Right atrium auricular region (tissue), 2 donors: ENCODE data around the gene ZNF280B. TPM values are rescaled to one million over a fixed set of nuclear protein-coding genes. Genes with fewer than 3 reads are reported as not detected.

Experiments used
- DNase-seq: peaks from one replicate; pipeline ENCODE4 v3.0.0-alpha.2; 2019; ENCODE audit warnings: low spot score
- H3K27ac ChIP-seq, 2 donors: fragments of 200-600 bp; sonication (generic); 1 replicate in 1 of 2; 2 replicates in 1 of 2; pipeline ENCODE4 v1.5.1; 2016 to 2019
- H3K27me3 ChIP-seq, 2 donors: fragments of 200-600 bp; sonication (generic); one replicate each; pipeline versions ENCODE4 v1.5.1 to v1.6.0; 2017 to 2019
- H3K36me3 ChIP-seq: fragments of 200-600 bp; sonication (generic); one replicate; pipeline ENCODE4 v1.5.1; 2016
- H3K4me1 ChIP-seq, 2 donors: fragments of 200-600 bp; sonication (generic); one replicate each; pipeline versions ENCODE4 v1.5.1 to v1.6.0; 2017 to 2019
- H3K4me3 ChIP-seq, 2 donors: fragments of 200-600 bp; sonication (generic); 1 replicate in 1 of 2; 2 replicates in 1 of 2; pipeline ENCODE4 v1.5.1; 2017 to 2019; ENCODE audit warnings: mild to moderate bottlenecking in 1 of 2, moderate library complexity in 1 of 2
- H3K9me3 ChIP-seq, 2 donors: fragments of 200-600 bp; sonication (generic); one replicate each; pipeline ENCODE4 v1.5.1; 2019
- CTCF ChIP-seq, 2 donors: fragments of 200-600 bp; sonication (generic); IDR thresholded peaks; one replicate each; pipeline ENCODE4 v1.5.1; 2019; ENCODE audit warnings: antibody characterized with exemption in 2 of 2
- total RNA-seq, 2 donors: library from RNA; depleted of rRNA; stranded (reverse); fragments of >200 nt; gene quantifications; one replicate each; pipeline ENCODE4 v1.1.0, GENCODE V29; 2016

ZNF280B gene
- total RNA-seq, 2 donors from 2014 or later, result 1.1 to 1.2 TPM

DNA sequence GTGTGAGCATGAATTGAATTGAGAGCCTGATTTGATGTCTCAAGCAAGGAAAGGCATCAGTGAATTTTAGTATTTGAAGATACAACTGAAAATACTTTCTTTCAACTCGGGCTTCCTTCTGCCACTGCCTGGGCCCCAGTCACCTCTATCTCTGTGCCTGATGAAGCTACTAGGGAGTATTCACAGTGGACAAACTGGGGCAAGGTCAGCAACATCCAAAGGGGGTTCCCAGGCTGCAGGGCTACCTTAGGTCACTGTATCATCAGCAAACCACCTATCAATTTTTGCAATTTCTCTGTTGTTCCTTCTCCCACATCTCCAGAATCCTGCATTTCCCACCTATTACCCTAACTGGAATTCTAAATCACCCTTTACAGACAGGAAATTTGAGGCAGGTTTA, 40.4 kb upstream of the ZNF280B start:
- H3K36me3 ChIP-seq, result no peaks in the 10 kb centered on the region
- H3K27me3 ChIP-seq, result no peaks in the 10 kb centered on the region
- no peaks in the 10 kb centered on the region for H3K9me3 ChIP-seq
- no peaks in the 10 kb centered on the region for H3K4me1 ChIP-seq
- TF ChIP-seq CTCF (IDR thresholded peaks at IDR 0.05), result no peak
- H3K4me3 ChIP-seq, result no peak overlapping the region
- no peak for DNase-seq
- no peak overlapping the region for H3K27ac ChIP-seq

DNA sequence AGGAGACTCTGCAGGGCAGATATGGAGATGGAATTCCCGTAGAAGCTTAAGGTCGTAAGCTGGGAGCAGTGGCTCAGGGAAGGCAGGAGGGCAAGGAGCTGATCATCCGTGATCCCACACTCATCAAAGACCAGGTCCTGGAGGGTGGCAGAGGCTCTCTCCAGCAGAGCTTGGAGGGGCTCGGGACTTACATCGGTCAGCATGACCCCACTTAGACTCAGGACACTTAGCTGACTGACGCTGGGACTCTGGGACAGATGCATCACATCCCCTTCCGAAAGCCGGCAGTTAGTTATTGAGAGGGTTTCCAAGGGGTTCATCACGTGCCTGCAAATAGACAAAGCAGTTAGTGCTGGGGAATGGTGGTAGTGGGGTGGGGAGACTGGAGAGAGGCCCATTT, 39.8 kb upstream of the ZNF280B start:
- Histone ChIP-seq H3K27me3 (no peaks in the 10 kb centered on the region), H3K36me3 (no peaks in the 10 kb centered on the region), H3K4me1 (no peaks in the 10 kb centered on the region), H3K27ac (no peak overlapping the region), H3K9me3 (no peaks in the 10 kb centered on the region), H3K4me3 (no peak overlapping the region)
- DNase-seq, result no peak
- TF ChIP-seq CTCF (IDR thresholded peaks at IDR 0.05), result no peak

- DNase-seq, result no peak
Measured at GRCh38 chr22:22547692-22548300, 39.3 kb upstream of the ZNF280B start.

DNA sequence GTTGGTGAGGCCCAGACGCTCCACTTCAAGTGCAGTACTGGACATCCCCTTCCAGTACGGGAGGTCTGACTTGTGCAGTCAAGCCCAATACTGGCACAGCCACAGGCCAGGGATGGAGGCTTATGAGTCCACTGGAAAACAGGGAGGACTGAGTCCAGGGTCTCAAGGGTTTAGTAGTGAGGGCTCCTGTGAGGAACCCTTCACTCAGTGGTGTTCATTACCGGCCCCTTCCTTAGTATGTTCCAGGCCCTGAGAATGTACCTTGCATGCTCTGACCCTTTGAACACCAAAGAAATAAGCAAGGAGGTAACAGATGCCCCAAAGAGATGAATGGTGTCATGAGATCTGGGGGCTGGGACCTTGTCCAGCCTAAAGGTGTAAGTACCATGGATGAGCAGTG, 38.7 kb upstream of the ZNF280B start:
- Histone ChIP-seq H3K27ac (no peak overlapping the region), H3K9me3 (no peaks in the 10 kb centered on the region), H3K36me3 (no peaks in the 10 kb centered on the region), H3K4me3 (no peak overlapping the region), H3K27me3 (no peaks in the 10 kb centered on the region), H3K4me1 (no peaks in the 10 kb centered on the region)
- no peak for DNase-seq
- no peak for TF ChIP-seq CTCF (IDR thresholded peaks at IDR 0.05)

More at GRCh38 chr22:22547692-22548300, 39.3 kb upstream of the ZNF280B start:
- H3K9me3 ChIP-seq, result no peaks in the 10 kb centered on the region
- no peaks in the 10 kb centered on the region for H3K36me3 ChIP-seq
- no peak overlapping the region for H3K4me3 ChIP-seq
- H3K27me3 ChIP-seq, result no peaks in the 10 kb centered on the region
- no peaks in the 10 kb centered on the region for H3K4me1 ChIP-seq
- H3K27ac ChIP-seq, result no peak overlapping the region
- no peak for TF ChIP-seq CTCF (IDR thresholded peaks at IDR 0.05)

DNA sequence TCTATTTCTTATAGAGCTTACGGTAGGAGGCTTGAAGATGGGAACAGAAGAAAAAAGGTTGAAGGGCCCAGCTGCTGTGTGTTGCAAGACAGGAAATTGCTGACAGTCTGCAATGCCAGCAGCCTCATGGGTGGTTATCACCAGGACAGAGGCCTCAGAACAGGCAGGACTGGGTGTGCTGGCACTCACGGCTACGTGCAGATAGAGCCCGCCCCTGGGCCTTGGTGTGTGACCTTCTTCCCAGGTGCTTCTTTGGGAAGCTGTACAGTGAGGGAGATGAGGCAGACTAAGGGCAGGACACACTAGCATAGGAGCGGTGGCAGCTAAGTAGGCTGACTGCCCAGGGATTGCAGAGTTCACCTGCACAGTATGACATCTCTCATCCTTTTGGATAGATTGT, 37.9 kb upstream of the ZNF280B start:
- Histone ChIP-seq H3K27ac (no peak overlapping the region), H3K27me3 (no peaks in the 10 kb centered on the region), H3K4me1 (no peaks in the 10 kb centered on the region), H3K9me3 (no peaks in the 10 kb centered on the region), H3K4me3 (no peak overlapping the region), H3K36me3 (no peaks in the 10 kb centered on the region)
- no peak for DNase-seq
- no peak for TF ChIP-seq CTCF (IDR thresholded peaks at IDR 0.05)

- no peak overlapping the region for H3K27ac ChIP-seq
- H3K4me3 ChIP-seq, result no peak overlapping the region
- DNase-seq, result no peak
- no peak for TF ChIP-seq CTCF (IDR thresholded peaks at IDR 0.05)
- peaks cover 0 to 4% of the 10 kb centered on the region in 2 donors for H3K9me3 ChIP-seq
- no peaks in the 10 kb centered on the region for H3K36me3 ChIP-seq
- H3K27me3 ChIP-seq, result no peaks in the 10 kb centered on the region
- H3K4me1 ChIP-seq, result no peaks in the 10 kb centered on the region
Measured at GRCh38 chr22:22545084-22545483, 36.5 kb upstream of the ZNF280B start.
